Inflammatory macrophage treated with lipopolysaccharide for 4 hours (primary cell): ENCODE data around the gene TNPO3.

Experiments
- DNase-seq: peaks from one replicate; pipeline ENCODE4 v3.0.0-alpha.2; 2020

TNPO3 gene

GRCh38 chr7:129054438-129055293, at the start of gene TNPO3:
Gene TNPO3, minus strand, starts transcription at chr7:129055111. Its CDS starts 341 bp downstream, at chr7:129054770.
- peak; percentile 92 for DNase-seq

- DNase-seq, result no peak
These were observed 48.8 kb upstream of the TNPO3 start for GRCh38 chr7:129103561-129104324.

GRCh38 chr7:129101746-129102145, 46.8 kb upstream of the TNPO3 start:
- DNase-seq, result no peak

GRCh38 chr7:129100827-129101166, 45.9 kb upstream of the TNPO3 start:
- no peak for DNase-seq

GRCh38 chr7:129098409-129099084, 43.6 kb upstream of the TNPO3 start:
- DNase-seq, result no peak

- DNase-seq, result no peak
These were observed 40.3 kb upstream of the TNPO3 start for GRCh38 chr7:129095258-129095657.

GRCh38 chr7:129094501-129094900, 39.6 kb upstream of the TNPO3 start:
- no peak for DNase-seq

GRCh38 chr7:129093867-129094456, 39.1 kb upstream of the TNPO3 start:
- no peak for DNase-seq

- DNase-seq, result peak; percentile 60
These were observed 36.6 kb upstream of the TNPO3 start for GRCh38 chr7:129091484-129092002.

- DNase-seq, result no peak
These were observed 35.5 kb upstream of the TNPO3 start for GRCh38 chr7:129090300-129090907.

GRCh38 chr7:129089521-129090212, 34.8 kb upstream of the TNPO3 start:
- DNase-seq, result peak; percentile 36

GRCh38 chr7:129084801-129085551, 30.1 kb upstream of the TNPO3 start:
- no peak for DNase-seq

GRCh38 chr7:129083525-129083924, 28.6 kb upstream of the TNPO3 start:
- no peak for DNase-seq

- no peak for DNase-seq
These were observed 23.5 kb upstream of the TNPO3 start for GRCh38 chr7:129078455-129078854.

GRCh38 chr7:129076886-129077285, 22.0 kb upstream of the TNPO3 start:
- no peak for DNase-seq

GRCh38 chr7:129074994-129075393, 20.1 kb upstream of the TNPO3 start:
- DNase-seq, result no peak

- no peak for DNase-seq
These were observed 19.5 kb upstream of the TNPO3 start for GRCh38 chr7:129074361-129074871.

GRCh38 chr7:129073738-129074137, 18.8 kb upstream of the TNPO3 start:
- peak; percentile 70 for DNase-seq

GRCh38 chr7:129073204-129073603, 18.3 kb upstream of the TNPO3 start:
- DNase-seq, result no peak

GRCh38 chr7:129072479-129073011, 17.6 kb upstream of the TNPO3 start:
- peak; percentile 86 for DNase-seq

GRCh38 chr7:129069021-129069420, 14.1 kb upstream of the TNPO3 start:
- peak; percentile 20 for DNase-seq
